GM23338 (cell line): ENCODE data around the gene ATF6. TPM values are rescaled to one million over a fixed set of nuclear protein-coding genes. Genes with fewer than 3 reads are reported as not detected.

Experiments
- ATAC-seq: fragments of 200-7000 bp; cut with Tn5 transposase; 3 replicates; pipeline ENCODE4 v1.9.1; 2020
- DNase-seq: peaks from one replicate; pipeline ENCODE4 v3.0.0-alpha.2; 2015; ENCODE audit warnings: low spot score
- H2AFZ ChIP-seq: fragments of 200-600 bp; sonication (generic); 2 replicates; pipeline ENCODE4 v1.8.0; 2016; ENCODE audit warnings: antibody characterized with exemption, mild to moderate bottlenecking, moderate library complexity
- H3F3A ChIP-seq: fragments of 200-600 bp; sonication (generic); replicated peaks from 2 replicates; pipeline ENCODE4 v1.8.0; 2017; ENCODE audit warnings: antibody characterized with exemption, mixed run types, low read depth
- H3K27ac ChIP-seq: fragments of 200-600 bp; sonication (generic); 2 replicates; pipeline ENCODE4 v1.6.1; 2016; ENCODE audit warnings: low read depth
- H3K27me3 ChIP-seq: fragments of 200-600 bp; sonication (generic); 2 replicates; pipeline ENCODE4 v1.8.0; 2016; ENCODE audit warnings: mild to moderate bottlenecking, mixed run types, moderate library complexity; ENCODE audit not compliant: insufficient read depth
- H3K36me3 ChIP-seq: fragments of 200-600 bp; sonication (generic); 2 replicates; pipeline ENCODE4 v1.8.0; 2016; ENCODE audit warnings: mild to moderate bottlenecking; ENCODE audit not compliant: insufficient read depth
- H3K4me1 ChIP-seq: fragments of 200-600 bp; sonication (generic); 2 replicates; pipeline ENCODE4 v1.8.0; 2016; ENCODE audit warnings: mild to moderate bottlenecking, moderate library complexity; ENCODE audit not compliant: insufficient read depth
- H3K4me2 ChIP-seq: fragments of 200-600 bp; sonication (generic); 2 replicates; pipeline ENCODE4 v1.7.1; 2017; ENCODE audit warnings: mixed run types
- H3K4me3 ChIP-seq: fragments of 200-600 bp; sonication (generic); 2 replicates; pipeline ENCODE4 v1.6.1; 2016; ENCODE audit warnings: mixed run types
- H3K79me2 ChIP-seq: fragments of 200-600 bp; sonication (generic); replicated peaks from 2 replicates; pipeline ENCODE4 v1.8.0; 2017; ENCODE audit warnings: mild to moderate bottlenecking; ENCODE audit not compliant: insufficient read depth
- H3K9me2 ChIP-seq: fragments of 200-600 bp; sonication (generic); 2 replicates; pipeline ENCODE4 v1.8.0; 2017; ENCODE audit not compliant: insufficient read depth
- H4K20me1 ChIP-seq: fragments of 200-600 bp; sonication (generic); replicated peaks from 2 replicates; pipeline ENCODE4 v1.8.0; 2017; ENCODE audit warnings: mild to moderate bottlenecking; ENCODE audit not compliant: insufficient read depth
- H3K27ac Mint-ChIP-seq: 2 replicates; pipeline ENCODE4 v1.8.0; 2020; ENCODE audit warnings: inconsistent platforms, mild to moderate bottlenecking, moderate library complexity, mixed read lengths
- H3K27me3 Mint-ChIP-seq: 3 replicates; pipeline ENCODE4 v1.8.0; 2022; ENCODE audit warnings: low read depth, mild to moderate bottlenecking, moderate library complexity, mixed read lengths, inconsistent platforms; ENCODE audit not compliant: insufficient read depth, poor library complexity
- H3K36me3 Mint-ChIP-seq: 3 replicates; pipeline ENCODE4 v1.8.0; 2021; ENCODE audit warnings: low read depth, mild to moderate bottlenecking, inconsistent platforms, moderate library complexity, mixed read lengths
- H3K4me1 Mint-ChIP-seq: 3 replicates; pipeline ENCODE4 v1.8.0; 2020; ENCODE audit warnings: mild to moderate bottlenecking, inconsistent platforms, mixed read lengths
- H3K4me3 Mint-ChIP-seq: 3 replicates; pipeline ENCODE4 v1.8.0; 2021; ENCODE audit warnings: moderate library complexity, mild to moderate bottlenecking, inconsistent platforms, mixed read lengths
- H3K9me3 Mint-ChIP-seq: 3 replicates; pipeline ENCODE4 v1.8.0; 2020; ENCODE audit warnings: moderate library complexity, mild to moderate bottlenecking, inconsistent platforms, mixed read lengths
- CREB1 ChIP-seq: fragments of 250-450 bp; sonication (Bioruptor Pico); IDR thresholded peaks from 2 replicates; pipeline ENCODE4 v1.5.0; 2020; ENCODE audit warnings: low read depth, mild to moderate bottlenecking, moderate library complexity
- ETS1 ChIP-seq: IDR thresholded peaks from 2 replicates; pipeline ENCODE4 v1.6.1; 2016; ENCODE audit warnings: antibody characterized with exemption
- EZH2 ChIP-seq: fragments of 200-600 bp; sonication (generic); IDR thresholded peaks from one replicate; pipeline ENCODE4 v1.8.0; 2017; ENCODE audit warnings: antibody characterized with exemption, mild to moderate bottlenecking, low read depth; ENCODE audit not compliant: unreplicated experiment
- EZH2phosphoT487 ChIP-seq: fragments of 200-600 bp; sonication (generic); IDR thresholded peaks from one replicate; pipeline ENCODE4 v1.8.1; 2018; ENCODE audit warnings: antibody characterized with exemption; ENCODE audit not compliant: unreplicated experiment
- NANOG ChIP-seq: IDR thresholded peaks from 2 replicates; pipeline ENCODE4 v1.6.1; 2016; ENCODE audit warnings: antibody characterized with exemption, borderline replicate concordance
- POLR2AphosphoS5 ChIP-seq: IDR thresholded peaks from 2 replicates; pipeline ENCODE4 v1.6.1; 2016; ENCODE audit warnings: antibody characterized with exemption, low read depth
- REST ChIP-seq: IDR thresholded peaks from one replicate; pipeline ENCODE4 v1.6.1; 2018; ENCODE audit warnings: antibody characterized with exemption; ENCODE audit not compliant: unreplicated experiment
- ZNF114 ChIP-seq: fragments of 250-450 bp; sonication (Bioruptor Pico); IDR thresholded peaks from 2 replicates; pipeline ENCODE4 v1.5.0; 2020; ENCODE audit warnings: mild to moderate bottlenecking, moderate library complexity
- ZNF331 ChIP-seq: fragments of 250-450 bp; sonication (Bioruptor Pico); IDR thresholded peaks from 2 replicates; pipeline ENCODE4 v1.5.0; 2020; ENCODE audit warnings: low read depth, mild to moderate bottlenecking, moderate library complexity
- ZNF462 ChIP-seq: fragments of 250-450 bp; sonication (Bioruptor Pico); IDR thresholded peaks from 2 replicates; pipeline ENCODE4 v1.5.0; 2020; ENCODE audit warnings: mild to moderate bottlenecking, moderate library complexity
- polyA plus RNA-seq: library from polyadenylated mRNA; unstranded; fragments of >200 nt; fragmentation: Nextera tagmentation; extraction: Ambion mirVana; gene quantifications from 2 replicates; pipeline ENCODE4 v1.2.1, GENCODE V29; 2016
- total RNA-seq: library from RNA; depleted of rRNA; stranded (reverse); fragments of >200 nt; shearing (Covaris generic); gene quantifications from 2 replicates; pipeline ENCODE4 v1.2.3, GENCODE V29; 2014

Gene ATF6
- total and polyA plus RNA-seq, 2 experiments from 2014 or later: 5.0 to 13.5 TPM

GRCh38 chr1:161987872-161988271, 221.8 kb downstream of the ATF6 start:
- Mint-ChIP-seq H3K27ac (no peak overlapping the region), H3K36me3 (peaks cover 14% of the 10 kb centered on the region), H3K4me3 (no peak overlapping the region), H3K27me3 (peaks cover 8% of the 10 kb centered on the region), H3K9me3 (peaks cover 14% of the 10 kb centered on the region), H3K4me1 (no peaks in the 10 kb centered on the region; the same call in 2 of the 3 replicates)
- no peak for ATAC-seq
- TF ChIP-seq ZNF114 (CRISPR knock-in tag) (no peak), ETS1 (no peak)
- H3K79me2 ChIP-seq: no peaks in the 10 kb centered on the region
- no peaks in the 10 kb centered on the region for H3K27me3 ChIP-seq
- no peaks in the 10 kb centered on the region for H3F3A ChIP-seq
- H2AFZ ChIP-seq: no peak overlapping the region
- no peak overlapping the region for H3K4me3 ChIP-seq
- H4K20me1 ChIP-seq: no peaks in the 10 kb centered on the region
- H3K36me3 ChIP-seq: no peaks in the 10 kb centered on the region
- H3K27ac ChIP-seq: no peak overlapping the region
- no peaks in the 10 kb centered on the region for H3K4me1 ChIP-seq
- DNase-seq: no peak
- H3K4me2 ChIP-seq: no peak overlapping the region
- peaks cover 4% of the 10 kb centered on the region; the same call in 1 of the 2 replicates for H3K9me2 ChIP-seq

GRCh38 chr1:161988413-161988812, 222.3 kb downstream of the ATF6 start:
- Histone ChIP-seq H3K27ac (no peak overlapping the region), H3K9me2 (peaks cover 4% of the 10 kb centered on the region; the same call in 1 of the 2 replicates), H3K36me3 (no peaks in the 10 kb centered on the region), H2AFZ (no peak overlapping the region), H3K4me1 (no peaks in the 10 kb centered on the region), H3K4me2 (no peak overlapping the region), H3K27me3 (no peaks in the 10 kb centered on the region), H3K4me3 (no peak overlapping the region), H3K79me2 (no peaks in the 10 kb centered on the region), H3F3A (no peaks in the 10 kb centered on the region), H4K20me1 (no peaks in the 10 kb centered on the region)
- no peak overlapping the region for H3K27ac Mint-ChIP-seq
- no peak overlapping the region for H3K4me3 Mint-ChIP-seq
- H3K36me3 Mint-ChIP-seq: peaks cover 18% of the 10 kb centered on the region
- H3K4me1 Mint-ChIP-seq: no peaks in the 10 kb centered on the region; the same call in 2 of the 3 replicates
- ATAC-seq: no peak
- no peak for DNase-seq
- peaks cover 8% of the 10 kb centered on the region for H3K27me3 Mint-ChIP-seq
- peaks cover 17% of the 10 kb centered on the region for H3K9me3 Mint-ChIP-seq
- TF ChIP-seq POLR2AphosphoS5 (no peak), EZH2 (no peak), ZNF462 (no peak), REST (no peak), ZNF114 (CRISPR knock-in tag) (no peak), EZH2phosphoT487 (no peak), NANOG (no peak), ETS1 (no peak), CREB1 (CRISPR knock-in tag) (no peak), ZNF331 (no peak)
